SK-N-SH (cell line): ENCODE measurements around the gene SLC12A7. TPM values are rescaled to one million over a fixed set of nuclear protein-coding genes. Genes with fewer than 3 reads are reported as not detected.

Experiments used
- CTCF ChIA-PET: fragments of 300-600, 350-600 bp; formaldehyde crosslinking; extraction: SDS; loops from one replicate; lab custom pipeline; 2021; lab: Yijun Ruan, JAX
- POLR2A ChIA-PET: fragments of 350-600 bp; sonication (Branson Sonifier 250); formaldehyde crosslinking; extraction: SDS; loops from one replicate; lab custom pipeline; 2020; ENCODE audit warnings: antibody characterized with exemption, inconsistent platforms; lab: Yijun Ruan, JAX
- DNase-seq: peaks from one replicate; pipeline ENCODE4 v3.0.0; 2012
- H2AFZ ChIP-seq: fragments of 200-600 bp; sonication (generic); 2 replicates; pipeline ENCODE4 v1.8.1; 2016; ENCODE audit warnings: antibody characterized with exemption, mild to moderate bottlenecking, low read depth
- H3F3A ChIP-seq: fragments of 200-600 bp; sonication (generic); replicated peaks from 2 replicates; pipeline ENCODE3; 2016; ENCODE audit warnings: antibody characterized with exemption, mild to moderate bottlenecking; ENCODE audit not compliant: insufficient read depth
- H3K27ac ChIP-seq, 2 experiments: fragments of 200-500 bp in 1 of 2; fragments of 200-600 bp in 1 of 2; sonication (Bioruptor generic) in 1 of 2; sonication (generic), shearing (Covaris generic) in 1 of 2; 2 replicates each; pipeline versions ENCODE4 v1.5.1 to v1.6.1; 2014 to 2016; ENCODE audit warnings: low read depth in 2 of 2, inconsistent platforms in 1 of 2, low read length in 1 of 2, mild to moderate bottlenecking in 1 of 2, mixed read lengths in 1 of 2
- H3K27me3 ChIP-seq: fragments of 200-600 bp; sonication (generic), shearing (Covaris generic); 2 replicates; pipeline ENCODE4 v1.6.1; 2016; ENCODE audit warnings: mixed run types; ENCODE audit not compliant: insufficient read depth
- H3K36me3 ChIP-seq, 2 experiments: fragments of 200-500 bp in 1 of 2; fragments of 200-600 bp in 1 of 2; sonication (Bioruptor generic) in 1 of 2; sonication (generic) in 1 of 2; replicated peaks in 1 of 2; 2 replicates each; pipeline versions ENCODE3 to v1.5.1; 2014 to 2016; ENCODE audit warnings: low read length in 1 of 2, mild to moderate bottlenecking in 1 of 2; ENCODE audit not compliant: insufficient read depth in 2 of 2, control insufficient read depth in 1 of 2
- H3K4me1 ChIP-seq, 2 experiments: fragments of 200-500 bp in 1 of 2; fragments of 200-600 bp in 1 of 2; sonication (Bioruptor generic) in 1 of 2; sonication (generic), shearing (Covaris generic) in 1 of 2; 2 replicates each; pipeline versions ENCODE4 v1.5.1 to v1.6.1; 2014 to 2016; ENCODE audit warnings: low read depth in 1 of 2, low read length in 1 of 2, mixed run types in 1 of 2; ENCODE audit not compliant: insufficient read depth in 2 of 2, control insufficient read depth in 1 of 2
- H3K4me2 ChIP-seq: fragments of 200-600 bp; sonication (generic), shearing (Covaris generic); 2 replicates; pipeline ENCODE4 v1.6.1; 2017; ENCODE audit warnings: mixed run types
- H3K4me3 ChIP-seq, 2 experiments: fragments of 200-500 bp in 1 of 2; fragments of 200-600 bp in 1 of 2; sonication (Bioruptor generic) in 1 of 2; sonication (generic), shearing (Covaris generic) in 1 of 2; 2 replicates each; pipeline versions ENCODE4 v1.5.1 to v1.8.1; 2014 to 2016; ENCODE audit warnings: low read depth in 2 of 2, inconsistent platforms in 1 of 2, low read length in 1 of 2, mild to moderate bottlenecking in 1 of 2, mixed read lengths in 1 of 2, moderate library complexity in 1 of 2
- H3K79me2 ChIP-seq: fragments of 200-600 bp; sonication (generic); 2 replicates; pipeline ENCODE4 v1.8.1; 2017; ENCODE audit warnings: mild to moderate bottlenecking; ENCODE audit not compliant: insufficient read depth
- H3K9ac ChIP-seq: fragments of 200-600 bp; sonication (generic); 2 replicates; pipeline ENCODE4 v1.6.1; 2017; ENCODE audit warnings: mixed run types
- H3K9me2 ChIP-seq: fragments of 200-600 bp; sonication (generic); 2 replicates; pipeline ENCODE4 v1.6.1; 2017; ENCODE audit warnings: mixed run types
- H3K9me3 ChIP-seq: fragments of 200-600 bp; sonication (generic); 2 replicates; pipeline ENCODE4 v1.6.1; 2017; ENCODE audit warnings: mixed run types, mild to moderate bottlenecking, moderate library complexity
- H4K20me1 ChIP-seq: fragments of 200-600 bp; sonication (generic); 2 replicates; pipeline ENCODE4 v1.6.1; 2017; ENCODE audit warnings: mild to moderate bottlenecking, mixed run types; ENCODE audit not compliant: insufficient read depth
- CHD2 ChIP-seq: fragments of 150-350 bp; IDR thresholded peaks from 2 replicates; pipeline ENCODE4 v1.6.1; 2018; ENCODE audit warnings: low read length; ENCODE audit not compliant: partially characterized antibody
- CTCF ChIP-seq: fragments of 200-600 bp; sonication (generic); IDR thresholded peaks from 2 replicates; pipeline ENCODE4 v1.6.1; 2017; ENCODE audit warnings: antibody characterized with exemption, mild to moderate bottlenecking, moderate library complexity
- EP300 ChIP-seq, 2 experiments: IDR thresholded peaks; 2 replicates each; pipeline versions ENCODE4 v1.4.0 to v1.6.1; 2012; ENCODE audit warnings: borderline replicate concordance in 1 of 2, low read depth in 1 of 2, low read length in 1 of 2
- EZH2phosphoT487 ChIP-seq: fragments of 200-600 bp; sonication (generic); IDR thresholded peaks from 2 replicates; pipeline ENCODE4 v1.6.1; 2017; ENCODE audit warnings: low read depth, mixed run types, mild to moderate bottlenecking, antibody characterized with exemption, moderate library complexity, borderline replicate concordance
- FOXJ3 ChIP-seq: sonication (generic); formaldehyde crosslinking; IDR thresholded peaks from 2 replicates; pipeline ENCODE4 v1.5.1; 2020; ENCODE audit warnings: mild to moderate bottlenecking, missing genetic modification reagents
- IRF3 ChIP-seq: fragments of 150-350 bp; IDR thresholded peaks from 2 replicates; pipeline ENCODE4 v1.6.1; 2016; ENCODE audit warnings: mild to moderate bottlenecking, low read depth, low read length
- MAX ChIP-seq: IDR thresholded peaks from 2 replicates; pipeline ENCODE4 v1.4.0; 2012; ENCODE audit warnings: low read depth
- PBX3 ChIP-seq: IDR thresholded peaks from 2 replicates; pipeline ENCODE4; 2012
- POLR2AphosphoS5 ChIP-seq: IDR thresholded peaks from 2 replicates; pipeline ENCODE4 v1.6.1; 2012; ENCODE audit warnings: low read depth, low read length
- REST ChIP-seq: IDR thresholded peaks from 2 replicates; pipeline ENCODE4 v1.6.1; 2012; ENCODE audit warnings: mild to moderate bottlenecking, low read depth, low read length, moderate library complexity
- SMC3 ChIP-seq: IDR thresholded peaks from 2 replicates; pipeline ENCODE4 v1.6.1; 2012; ENCODE audit warnings: low read depth, low read length, improper control_type of control experiment
- TAF1 ChIP-seq: IDR thresholded peaks from 2 replicates; pipeline ENCODE4 v1.6.1; 2012; ENCODE audit warnings: low read depth, mild to moderate bottlenecking, low read length, moderate library complexity, borderline replicate concordance
- TCF12 ChIP-seq: IDR thresholded peaks from 2 replicates; pipeline ENCODE4 v1.4.0; 2012
- ZBTB33 ChIP-seq: IDR thresholded peaks from 2 replicates; pipeline ENCODE4 v1.4.0; 2012; ENCODE audit warnings: low read depth, borderline replicate concordance
- WGBS: methylation state at CpG from one replicate; pipeline ENCODE4 v1.1.6; 2017; ENCODE audit warnings: low lambda C conversion rate; 5-methylcytosine and 5-hydroxymethylcytosine counted together
- polyA plus RNA-seq, 3 experiments: library from polyadenylated mRNA; depleted of rRNA; stranded (reverse); fragments of >200 nt; gene quantifications; 2 replicates each; pipeline ENCODE4 v1.2.3, GENCODE V29; 2012

Gene SLC12A7
- polyA plus RNA-seq, 1 of the 3 experiments (the other 2 are of a cell fraction) = 2.6 TPM

GRCh38 chr5:1005904-1006655 is 105.8 kb downstream of the SLC12A7 start:
- no peaks in the 10 kb centered on the region for H4K20me1 ChIP-seq
- no peaks in the 10 kb centered on the region for H3K79me2 ChIP-seq
- H3K9ac ChIP-seq = no peak overlapping the region
- no peak for DNase-seq
- no peaks in the 10 kb centered on the region for H3K36me3 ChIP-seq
- TF ChIP-seq EZH2phosphoT487 (no peak), FOXJ3 (CRISPR knock-in tag) (no peak), PBX3 (no peak), SMC3 (no peak), ZBTB33 (no peak), REST (no peak), CHD2 (no peak), TCF12 (no peak), POLR2AphosphoS5 (no peak), TAF1 (no peak), IRF3 (no peak), CTCF (no peak), EP300 (IDR thresholded peaks at IDR 0.05; ENCODE audit: borderline replicate concordance in 1 of 2, low read depth in 1 of 2, low read length in 1 of 2) (no peak), MAX (no peak)
- peaks cover 0 to 2% of the 10 kb centered on the region in 2 experiments; a peak in 1 of 4 replicates for H3K4me1 ChIP-seq
- POLR2A ChIA-PET = no interaction called here
- WGBS = 87% methylated on average over 10 of the region's 13 CpGs
- no peak overlapping the region for H3K27ac ChIP-seq
- H2AFZ ChIP-seq = no peak overlapping the region
- no peak overlapping the region for H3K4me3 ChIP-seq
- H3K4me2 ChIP-seq = no peak overlapping the region
- no peaks in the 10 kb centered on the region for H3K9me2 ChIP-seq
- CTCF ChIA-PET = interaction anchor here (0.6 to 5.5 kb wide), 13 partner anchors 9 to 644 kb away, joined by 3 to 41 read pairs (median 4); no protein-coding TSS in a partner anchor
- H3F3A ChIP-seq = no peaks in the 10 kb centered on the region
- peaks cover 66% of the 10 kb centered on the region for H3K27me3 ChIP-seq
- no peaks in the 10 kb centered on the region for H3K9me3 ChIP-seq
